HepG2 (cell line): ENCODE data around the gene TRIM23. TPM values are rescaled to one million over a fixed set of nuclear protein-coding genes. Genes with fewer than 3 reads are reported as not detected.

Experiments
- CTCF ChIP-seq: sonication (generic); formaldehyde crosslinking; IDR thresholded peaks from 2 replicates; pipeline ENCODE4 v1.5.0; 2020; ENCODE audit warnings: mild to moderate bottlenecking, missing genetic modification reagents, moderate library complexity
- FOXK2 ChIP-seq: fragments of 450-650 bp; IDR thresholded peaks from 2 replicates; pipeline ENCODE4 v1.6.1; 2016
- HOXA3 ChIP-seq: sonication (generic); formaldehyde crosslinking; IDR thresholded peaks from 2 replicates; pipeline ENCODE4 v1.5.0; 2020; ENCODE audit warnings: missing genetic modification reagents
- KLF15 ChIP-seq: sonication (generic); formaldehyde crosslinking; IDR thresholded peaks from 2 replicates; pipeline ENCODE4 v1.8.1; 2023; ENCODE audit warnings: borderline replicate concordance, mild to moderate bottlenecking, inconsistent platforms, missing genetic modification reagents, mixed read lengths
- MXI1 ChIP-seq: IDR thresholded peaks from 3 replicates; pipeline ENCODE4 v1.6.1; 2012; ENCODE audit warnings: low read depth, low read length, inconsistent platforms, borderline replicate concordance
- NR0B2 ChIP-seq: sonication (generic); formaldehyde crosslinking; IDR thresholded peaks from 2 replicates; pipeline ENCODE4 v1.4.0; 2020; ENCODE audit warnings: mild to moderate bottlenecking, missing genetic modification reagents
- POGZ ChIP-seq: sonication (generic); formaldehyde crosslinking; IDR thresholded peaks from 2 replicates; pipeline ENCODE4 v1.4.0; 2020; ENCODE audit warnings: mild to moderate bottlenecking, missing genetic modification reagents
- REL ChIP-seq: sonication (generic); formaldehyde crosslinking; conservative IDR thresholded peaks from 2 replicates; pipeline ENCODE4 v1.8.0; 2022; ENCODE audit warnings: mild to moderate bottlenecking, missing genetic modification reagents, moderate library complexity
- RERE ChIP-seq: IDR thresholded peaks from 2 replicates; pipeline ENCODE4 v1.6.1; 2016; ENCODE audit warnings: low read depth, missing genetic modification reagents, missing compliant biosample characterization
- SETDB1 ChIP-seq: sonication (generic); formaldehyde crosslinking; IDR thresholded peaks from 2 replicates; pipeline ENCODE4 v1.5.1; 2020; ENCODE audit warnings: missing genetic modification reagents, mild to moderate bottlenecking, borderline replicate concordance
- SMARCC2 ChIP-seq: fragments of 450-650 bp; IDR thresholded peaks from 2 replicates; pipeline ENCODE4 v1.6.1; 2017; ENCODE audit warnings: antibody characterized with exemption, mild to moderate bottlenecking
- TARDBP ChIP-seq: sonication (generic); formaldehyde crosslinking; IDR thresholded peaks from 2 replicates; pipeline ENCODE4 v1.8.0; 2022; ENCODE audit warnings: mild to moderate bottlenecking, missing genetic modification reagents
- TRAFD1 ChIP-seq: sonication (generic); formaldehyde crosslinking; IDR thresholded peaks from 2 replicates; pipeline ENCODE4 v1.5.1; 2020; ENCODE audit warnings: missing genetic modification reagents, mild to moderate bottlenecking, borderline replicate concordance
- ZFP37 ChIP-seq: sonication (generic); formaldehyde crosslinking; IDR thresholded peaks from 2 replicates; pipeline ENCODE4 v1.4.0; 2020; ENCODE audit warnings: missing genetic modification reagents, borderline replicate concordance
- ZMYM3 ChIP-seq: sonication (generic); formaldehyde crosslinking; IDR thresholded peaks from 2 replicates; pipeline ENCODE4 v1.5.1; 2020; ENCODE audit warnings: mild to moderate bottlenecking, missing genetic modification reagents
- ZNF3 ChIP-seq: IDR thresholded peaks from 2 replicates; pipeline ENCODE4 v1.7.0; 2017; ENCODE audit warnings: inconsistent platforms
- ZNF30 ChIP-seq: sonication (generic); formaldehyde crosslinking; IDR thresholded peaks from 2 replicates; pipeline ENCODE4 v1.5.0; 2020; ENCODE audit warnings: mild to moderate bottlenecking, missing genetic modification reagents
- ZNF367 ChIP-seq: sonication (generic); formaldehyde crosslinking; IDR thresholded peaks from 2 replicates; pipeline ENCODE4 v1.4.0; 2020; ENCODE audit warnings: missing genetic modification reagents, borderline replicate concordance
- ZNF644 ChIP-seq: IDR thresholded peaks from 2 replicates; pipeline ENCODE4 v1.6.1; 2016; ENCODE audit warnings: low read depth
- ZNF790 ChIP-seq: sonication (generic); formaldehyde crosslinking; IDR thresholded peaks from 2 replicates; pipeline ENCODE4 v1.8.0; 2022; ENCODE audit warnings: missing genetic modification reagents, mild to moderate bottlenecking, borderline replicate concordance
- polyA plus RNA-seq, 8 experiments: library from polyadenylated mRNA; depleted of rRNA in 3 of 8; stranded (reverse) in 7 of 8; unstranded in 1 of 8; fragments of >200 nt; fragmentation: Illumina TruSeq in 4 of 8; extraction: Trizol in 4 of 8; gene quantifications; 2 replicates each; pipeline versions ENCODE4 v1.2.1 to v1.2.3, GENCODE V29; 2011 to 2016; ENCODE audit warnings: low read depth in 4 of 8, missing spikeins in 1 of 8, mixed read lengths in 1 of 8; ENCODE audit not compliant: insufficient read depth in 1 of 8
- total RNA-seq, 5 experiments: library from RNA; depleted of rRNA; stranded (reverse); fragments of >200 nt; fragmentation: Illumina TruSeq; extraction: Trizol; gene quantifications; 2 replicates each; pipeline ENCODE4 v1.2.3, GENCODE V29; 2016; ENCODE audit warnings: low read depth in 1 of 5

The TRIM23 gene
- total and polyA plus RNA-seq, 2 of the 13 experiments (the other 11 are each of a cell fraction or from before 2014, with no cell fraction given): 4.6 to 11.4 TPM

GRCh38 chr5:65624571-65625555, 730 bp upstream of the TRIM23 start, which contains the start of the genes SHLD3 and TRAPPC13 (continued):
- TF ChIP-seq CTCF (no peak), ZNF790 (CRISPR knock-in tag) (no peak), NR0B2 (CRISPR knock-in tag) (no peak), ZNF30 (CRISPR knock-in tag) (no peak), ZFP37 (CRISPR knock-in tag) (no peak), SMARCC2 (no peak), REL (no peak), ZNF644 (CRISPR knock-in tag) (no peak), TRAFD1 (CRISPR knock-in tag) (no peak), TARDBP (CRISPR knock-in tag) (0 out of 2 replicates have a peak, but pooled peaks have one; percentile 32), HOXA3 (peak; percentile 73; the same call in 1 of the 2 replicates), MXI1 (peak; percentile 23; the same call in 1 of the 3 replicates), FOXK2 (no peak), ZNF3 (CRISPR knock-in tag) (no peak), KLF15 (CRISPR knock-in tag) (no peak), RERE (no peak), POGZ (CRISPR knock-in tag) (0 out of 2 replicates have a peak, but pooled peaks have one; percentile 14), ZNF367 (CRISPR knock-in tag) (no peak), ZMYM3 (CRISPR knock-in tag) (no peak), SETDB1 (no peak)
